Measurements from ENCODE around the gene RPS18. TPM values are rescaled to one million over a fixed set of nuclear protein-coding genes. Genes with fewer than 3 reads are reported as not detected.

Gene RPS18
- total and polyA plus RNA-seq, 7 experiments from 2014 or later = 2,454 to 10,735 (median 3,561) TPM

DNA sequence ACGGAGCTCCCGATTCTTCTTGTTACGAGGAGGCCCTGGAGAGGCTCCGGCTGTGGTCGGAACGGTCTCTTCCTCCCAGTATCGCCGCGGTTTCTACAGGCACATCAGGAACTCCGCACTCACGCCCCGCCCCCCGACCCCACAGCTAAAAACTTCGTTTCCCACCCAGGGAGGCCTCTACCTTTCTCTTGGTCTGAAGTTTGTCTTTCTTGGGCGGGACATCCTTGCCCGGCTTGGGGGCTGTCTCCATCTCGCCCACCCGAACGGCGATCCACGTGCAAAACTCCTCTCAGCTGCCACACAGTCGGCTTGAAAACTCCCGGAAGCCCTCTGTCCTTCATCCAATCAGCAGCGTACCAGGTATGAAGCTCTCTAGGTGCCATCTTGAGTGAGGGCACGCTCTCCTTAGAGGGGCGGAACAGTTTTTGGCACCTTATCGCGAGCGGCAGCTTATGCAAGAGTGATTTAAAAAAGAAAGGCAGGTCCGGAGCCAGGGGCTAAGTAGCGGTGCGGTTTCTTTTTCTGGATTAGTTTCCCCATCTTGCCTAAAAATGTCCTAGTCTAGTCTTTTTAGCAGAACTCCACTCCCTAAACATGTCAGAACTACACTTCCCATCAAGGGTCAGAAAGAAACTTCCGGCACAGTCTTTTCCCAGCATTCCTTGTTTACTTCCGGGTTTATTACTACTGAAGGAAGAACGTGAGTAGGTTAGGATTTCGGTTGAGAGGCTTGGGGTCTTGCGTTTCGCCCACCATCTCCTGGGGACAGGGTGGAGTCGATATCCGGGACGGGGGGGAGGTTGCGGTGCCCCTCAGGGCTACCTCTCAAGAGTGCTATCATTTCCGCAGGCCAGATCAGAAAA is 17.3 kb downstream of the RPS18 start, which contains the start of the genes PFDN6 and WDR46:
Gene PFDN6, plus strand, starts transcription at position 681 of the 863 bp plus-strand sequence. CDS start 256 bp downstream, outside the sequence.
Gene WDR46, minus strand, starts transcription at position 319 of the 863 bp plus-strand sequence. Its CDS starts 69 bp downstream, at position 250.
- H3K36me3 ChIP-seq (ENCODE audit: control insufficient read depth in 2 of 3, insufficient read depth in 3 of 3, low read length in 3 of 3) = peaks cover 0 to 70% (median 5%) of the 10 kb centered on the region in 3 experiments
- H3K27me3 Mint-ChIP-seq = no peaks in the 10 kb centered on the region
- peaks cover 32 to 51% (median 45%) of the 10 kb centered on the region in 7 donors for H3K4me1 Mint-ChIP-seq
- H3K27ac ChIP-seq (ENCODE audit: low read depth, low read length) = peak within 1 kb of the TSS; percentile 80
- H3K4me1 ChIP-seq (ENCODE audit: control insufficient read depth in 2 of 2, insufficient read depth in 2 of 2, low read length in 2 of 2) = peaks cover 19 to 20% of the 10 kb centered on the region in 2 donors
- no peaks in the 10 kb centered on the region for H3K9me3 ChIP-seq (ENCODE audit: control insufficient read depth in 2 of 3, low read length in 3 of 3)
- peak within 1 kb of the TSS; percentile 97 for H3K4me3 ChIP-seq (ENCODE audit: low read length)
- H3K9me3 Mint-ChIP-seq = peaks cover 0 to 3% (median 0%) of the 10 kb centered on the region in 11 donors
- ChIA-PET POLR2A (interaction anchor here (0.6 to 6.9 kb wide), 15 partner anchors 9 to 1096 kb away, joined by 3 to 123 read pairs (median 8); partner anchors contain the start of genes B3GALT4, RGL2, RING1 and RPS18), CTCF (interaction anchor here (0.7 to 2.4 kb wide), 6 partner anchors 11 to 102 kb away, joined by 3 to 13 read pairs (median 8); partner anchors contain the start of genes B3GALT4, RPS18 and VPS52)
- H3K27me3 ChIP-seq (ENCODE audit: control insufficient read depth in 2 of 2, insufficient read depth in 2 of 2, low read length in 2 of 2) = no peaks in the 10 kb centered on the region
- H3K4me3 Mint-ChIP-seq = peak within 1 kb of the TSS; percentile 89 to 99 (median 98)
- DNase-seq = peak; percentile 55 to 90 (median 87)
- H3K36me3 Mint-ChIP-seq = peaks cover 4 to 32% (median 11%) of the 10 kb centered on the region in 5 donors
- peak; percentile 96 for ATAC-seq
- H3K27ac Mint-ChIP-seq = peak within 1 kb of the TSS; percentile 89 to 98 (median 92)
- intact Hi-C loops (cut with micrococcal nuclease) = loop anchor here (1.0 to 5.0 kb wide), 12 partner anchors 10 to 282 kb away; partner anchors contain the start of genes B3GALT4 (in 2 of the 2), RXRB (in 2 of the 2), SLC39A7 (in 2 of the 2) and VPS52 (in 2 of the 2)

DNA sequence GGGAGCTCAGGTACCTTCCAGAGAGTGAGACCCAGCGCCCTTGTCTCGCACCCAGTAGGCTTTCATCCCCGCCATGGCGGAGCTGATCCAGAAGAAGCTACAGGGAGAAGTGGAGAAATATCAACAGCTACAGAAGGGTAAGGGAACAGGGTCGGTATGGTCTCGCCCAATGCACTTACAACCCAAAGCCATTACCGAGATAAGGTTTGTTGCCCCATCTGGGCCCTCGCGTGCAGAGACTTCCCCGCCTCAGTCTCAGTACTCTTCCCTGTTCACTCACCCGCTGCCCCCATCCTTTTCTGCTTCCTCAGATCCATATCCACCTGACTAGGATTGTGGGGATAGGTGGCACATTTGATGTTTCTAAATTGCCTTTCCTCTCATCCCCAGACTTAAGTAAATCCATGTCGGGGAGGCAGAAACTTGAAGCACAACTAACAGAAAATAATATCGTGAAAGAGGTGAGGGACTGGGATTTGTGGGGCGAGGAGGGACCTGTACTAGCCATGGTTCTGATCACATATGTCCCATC is 18.0 kb downstream of the RPS18 start:
- intact Hi-C loops (cut with micrococcal nuclease) = loop anchor here (1.0 to 5.0 kb wide), 12 partner anchors 9 to 281 kb away; partner anchors contain the start of genes B3GALT4 (in 2 of the 2), RXRB (in 2 of the 2), SLC39A7 (in 2 of the 2) and VPS52 (in 2 of the 2)
- DNase-seq (no peak), ATAC-seq (peak; percentile 19)
- H3K9me3 ChIP-seq (ENCODE audit: control insufficient read depth in 2 of 3, low read length in 3 of 3) = no peaks in the 10 kb centered on the region
- H3K27me3 ChIP-seq (ENCODE audit: control insufficient read depth in 2 of 2, insufficient read depth in 2 of 2, low read length in 2 of 2) = no peaks in the 10 kb centered on the region
- POLR2A ChIA-PET = interaction anchor here (0.6 to 6.9 kb wide), 12 partner anchors 8 to 1097 kb away, joined by 3 to 123 read pairs (median 8); partner anchors contain the start of genes B3GALT4, RGL2, RING1 and RPS18
- H3K4me1 ChIP-seq (ENCODE audit: control insufficient read depth in 2 of 2, insufficient read depth in 2 of 2, low read length in 2 of 2) = peaks cover 19 to 20% of the 10 kb centered on the region in 2 donors
- H3K4me1 Mint-ChIP-seq = peaks cover 32 to 51% (median 45%) of the 10 kb centered on the region in 7 donors
- peaks cover 0 to 70% (median 9%) of the 10 kb centered on the region in 3 experiments for H3K36me3 ChIP-seq (ENCODE audit: control insufficient read depth in 2 of 3, insufficient read depth in 3 of 3, low read length in 3 of 3)
- peaks cover 4 to 33% (median 11%) of the 10 kb centered on the region in 5 donors for H3K36me3 Mint-ChIP-seq
- peak overlapping the region; percentile 89 to 99 (median 98) for H3K4me3 Mint-ChIP-seq
- H3K4me3 ChIP-seq (ENCODE audit: low read length) = peak overlapping the region; percentile 97
- peak overlapping the region; percentile 80 for H3K27ac ChIP-seq (ENCODE audit: low read depth, low read length)
- peak overlapping the region; percentile 89 to 98 (median 92) for H3K27ac Mint-ChIP-seq
- CTCF ChIA-PET = interaction anchor here (0.5 to 2.4 kb wide), 6 partner anchors 11 to 101 kb away, joined by 3 to 13 read pairs (median 8); partner anchors contain the start of genes B3GALT4, RPS18 and VPS52
- H3K27me3 Mint-ChIP-seq = no peaks in the 10 kb centered on the region
- H3K9me3 Mint-ChIP-seq = peaks cover 0 to 3% (median 0%) of the 10 kb centered on the region in 11 donors

DNA sequence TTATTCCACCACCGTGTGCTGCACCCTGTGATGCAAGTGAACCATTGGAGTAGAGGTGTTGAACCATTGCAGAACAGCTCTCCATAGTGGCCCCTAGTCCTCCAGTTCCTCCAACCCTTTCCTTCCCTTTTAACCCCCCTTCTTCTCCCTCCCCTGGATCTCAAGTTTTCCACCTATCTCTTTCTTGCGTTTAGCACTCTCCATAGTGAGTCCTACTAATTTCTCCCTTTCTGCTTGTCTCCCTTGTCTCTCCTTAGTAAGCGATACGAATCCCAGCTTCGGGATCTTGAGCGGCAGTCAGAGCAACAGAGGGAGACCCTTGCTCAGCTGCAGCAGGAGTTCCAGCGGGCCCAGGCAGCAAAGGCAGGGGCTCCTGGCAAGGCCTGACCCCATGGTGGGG is 18.6 kb downstream of the RPS18 start:
- no peak for DNase-seq
- Mint-ChIP-seq H3K4me3 (peak overlapping the region; percentile 89 to 99 (median 98)), H3K36me3 (peaks cover 4 to 33% (median 11%) of the 10 kb centered on the region in 5 donors), H3K27me3 (no peaks in the 10 kb centered on the region), H3K9me3 (peaks cover 0 to 3% (median 0%) of the 10 kb centered on the region in 11 donors), H3K27ac (peak overlapping the region in 8 of 9 donors; percentile 38 to 93 (median 89)), H3K4me1 (peaks cover 32 to 51% (median 45%) of the 10 kb centered on the region in 7 donors)
- Histone ChIP-seq H3K36me3 (ENCODE audit: control insufficient read depth in 2 of 3, insufficient read depth in 3 of 3, low read length in 3 of 3) (peaks cover 0 to 70% (median 9%) of the 10 kb centered on the region in 3 experiments), H3K27me3 (ENCODE audit: control insufficient read depth in 2 of 2, insufficient read depth in 2 of 2, low read length in 2 of 2) (no peaks in the 10 kb centered on the region), H3K4me3 (ENCODE audit: low read length) (no peak overlapping the region), H3K4me1 (ENCODE audit: control insufficient read depth in 2 of 2, insufficient read depth in 2 of 2, low read length in 2 of 2) (peaks cover 19 to 20% of the 10 kb centered on the region in 2 donors), H3K27ac (ENCODE audit: low read depth, low read length) (peak overlapping the region; percentile 80), H3K9me3 (ENCODE audit: control insufficient read depth in 2 of 3, low read length in 3 of 3) (no peaks in the 10 kb centered on the region)
- ChIA-PET CTCF (interaction anchor here (0.5 to 2.4 kb wide), 5 partner anchors 10 to 170 kb away, joined by 3 to 13 read pairs (median 3); partner anchors contain the start of genes RPS18 and VPS52), POLR2A (interaction anchor here (0.9 to 6.9 kb wide), 6 partner anchors 8 to 54 kb away, joined by 3 to 123 read pairs (median 44); partner anchors contain the start of genes B3GALT4, RGL2, RPS18 and VPS52)
- no peak for ATAC-seq
- intact Hi-C loops (cut with micrococcal nuclease) = no loop called here

DNA sequence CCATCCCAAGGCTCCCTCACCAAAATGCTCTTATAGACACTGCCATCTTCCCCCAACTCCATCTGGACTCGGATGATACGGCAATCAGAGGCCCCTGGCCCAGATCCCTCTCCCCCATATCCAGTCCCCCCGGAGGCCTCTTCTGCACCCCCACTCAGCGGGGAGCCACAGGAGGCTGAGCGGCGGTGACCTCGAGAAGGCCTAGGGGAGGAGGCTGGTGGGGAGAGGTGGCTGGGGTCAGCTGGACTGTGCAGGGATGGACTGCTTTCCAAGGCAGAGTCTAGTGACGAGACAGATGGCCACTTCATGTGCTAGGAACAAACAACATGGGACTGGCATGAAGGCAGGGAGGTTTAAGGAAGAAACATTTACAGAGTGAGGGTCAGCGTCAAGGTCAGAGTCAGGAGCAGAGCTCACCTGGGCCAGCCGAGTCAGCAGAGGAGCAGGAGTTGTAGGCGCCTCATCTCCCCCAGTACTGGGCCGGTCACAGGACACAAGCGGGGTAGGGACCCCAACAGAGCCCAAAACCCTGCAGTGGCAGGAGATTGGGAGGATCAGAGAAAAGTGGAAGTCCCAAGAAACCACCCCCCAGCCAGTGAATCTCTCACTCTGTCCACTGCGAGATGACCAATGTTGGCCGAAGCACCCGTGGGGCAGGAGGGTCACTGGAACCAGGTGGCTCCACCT is 21.3 kb downstream of the RPS18 start:
- Histone ChIP-seq H3K36me3 (ENCODE audit: control insufficient read depth in 2 of 3, insufficient read depth in 3 of 3, low read length in 3 of 3) (peaks cover 0 to 71% (median 4%) of the 10 kb centered on the region in 3 experiments), H3K27ac (ENCODE audit: low read depth, low read length) (no peak overlapping the region), H3K4me1 (ENCODE audit: control insufficient read depth in 2 of 2, insufficient read depth in 2 of 2, low read length in 2 of 2) (peaks cover 19 to 21% of the 10 kb centered on the region in 2 donors), H3K27me3 (ENCODE audit: control insufficient read depth in 2 of 2, insufficient read depth in 2 of 2, low read length in 2 of 2) (no peaks in the 10 kb centered on the region), H3K9me3 (ENCODE audit: control insufficient read depth in 2 of 3, low read length in 3 of 3) (no peaks in the 10 kb centered on the region), H3K4me3 (ENCODE audit: low read length) (no peak overlapping the region)
- no peak for ATAC-seq
- intact Hi-C loops (cut with micrococcal nuclease) = no loop called here
- no peak for DNase-seq
- Mint-ChIP-seq H3K27ac (peak overlapping the region in 1 of 9 donors; percentile 32), H3K4me3 (no peak overlapping the region), H3K4me1 (peaks cover 24 to 49% (median 42%) of the 10 kb centered on the region in 7 donors), H3K36me3 (peaks cover 0 to 21% (median 4%) of the 10 kb centered on the region in 5 donors), H3K27me3 (peaks cover 0 to 2% (median 0%) of the 10 kb centered on the region in 5 donors), H3K9me3 (peaks cover 0 to 4% (median 0%) of the 10 kb centered on the region in 11 donors)
- ChIA-PET POLR2A (interaction anchor here (5.5 to 6.9 kb wide), 2 partner anchors 15 to 21 kb away, joined by 90 to 123 read pairs; partner anchors contain the start of genes B3GALT4, RPS18 and VPS52), CTCF (no interaction called here)

DNA sequence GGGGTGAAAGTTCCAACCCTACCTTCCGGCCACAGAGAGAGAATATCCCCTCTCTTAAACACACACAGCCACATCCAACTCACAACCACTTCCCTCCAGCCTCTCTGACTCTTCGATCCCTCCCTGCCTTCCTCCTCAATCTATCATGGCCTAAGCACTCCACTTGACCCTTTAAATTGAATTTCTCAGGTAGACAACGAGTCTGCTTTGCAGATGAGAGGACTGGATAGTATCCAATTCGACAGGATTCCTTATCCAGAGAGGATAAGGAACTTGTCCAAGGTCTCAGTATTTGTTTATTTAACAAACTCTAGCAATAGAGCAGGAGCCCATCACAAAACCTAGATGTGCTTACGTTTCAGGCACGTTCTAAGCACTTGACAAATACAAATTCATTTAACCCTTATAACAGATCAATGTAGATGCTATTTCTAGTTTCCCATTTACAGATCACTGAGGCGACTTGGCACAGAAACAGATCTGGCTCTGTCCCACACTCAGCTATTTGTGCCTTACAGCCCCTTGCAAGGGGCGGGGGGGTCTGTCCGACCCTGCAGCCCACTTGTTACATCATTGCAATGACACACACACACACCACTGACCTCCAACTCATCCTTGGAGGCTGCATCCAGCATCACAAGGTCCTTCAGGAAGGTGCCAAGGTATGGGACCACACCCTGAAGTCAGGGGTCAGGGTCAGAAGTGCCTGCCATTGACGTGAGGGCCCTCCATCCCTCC is 22.4 kb downstream of the RPS18 start:
- ChIA-PET CTCF (no interaction called here), POLR2A (interaction anchor here (0.6 to 0.9 kb wide), 2 partner anchors 22 to 23 kb away, joined by 3 read pairs; partner anchors contain the start of genes RPS18, VPS52 and ZBTB22)
- peaks cover 0 to 75% (median 4%) of the 10 kb centered on the region in 3 experiments for H3K36me3 ChIP-seq (ENCODE audit: control insufficient read depth in 2 of 3, insufficient read depth in 3 of 3, low read length in 3 of 3)
- DNase-seq (no peak), ATAC-seq (no peak)
- Mint-ChIP-seq H3K9me3 (peaks cover 0 to 6% (median 0%) of the 10 kb centered on the region in 11 donors), H3K27ac (peak overlapping the region in 5 of 9 donors; percentile 17 to 48 (median 43)), H3K4me3 (no peak overlapping the region), H3K36me3 (peaks cover 0 to 19% (median under 1%) of the 10 kb centered on the region in 5 donors), H3K4me1 (peaks cover 26 to 41% (median 34%) of the 10 kb centered on the region in 7 donors), H3K27me3 (peaks cover 0 to 3% (median 0%) of the 10 kb centered on the region in 5 donors)
- no peaks in the 10 kb centered on the region for H3K27me3 ChIP-seq (ENCODE audit: control insufficient read depth in 2 of 2, insufficient read depth in 2 of 2, low read length in 2 of 2)
- peaks cover 15% of the 10 kb centered on the region in 2 donors for H3K4me1 ChIP-seq (ENCODE audit: control insufficient read depth in 2 of 2, insufficient read depth in 2 of 2, low read length in 2 of 2)
- no peak overlapping the region for H3K27ac ChIP-seq (ENCODE audit: low read depth, low read length)
- intact Hi-C loops (cut with micrococcal nuclease) = no loop called here
- no peaks in the 10 kb centered on the region for H3K9me3 ChIP-seq (ENCODE audit: control insufficient read depth in 2 of 3, low read length in 3 of 3)
- no peak overlapping the region for H3K4me3 ChIP-seq (ENCODE audit: low read length)
